ENCODE results near the gene KCNK18.
"Not testable (repeated sequence)": the region's sequence is repeated elsewhere in the genome, so short reads cannot be mapped to it uniquely, and the experiment has no call there.

The KCNK18 gene

GRCh38 chr10:117222976-117223692, 25.8 kb downstream of the KCNK18 start:
- no peak for DNase-seq

- DNase-seq = no peak
These were observed 26.6 kb downstream of the KCNK18 start for GRCh38 chr10:117223693-117224430.

GRCh38 chr10:117224881-117225280, 27.6 kb downstream of the KCNK18 start:
- no peak for DNase-seq

GRCh38 chr10:117226813-117227451, 29.6 kb downstream of the KCNK18 start:
- no peak for DNase-seq

- no peak for DNase-seq
These were observed 30.9 kb downstream of the KCNK18 start for GRCh38 chr10:117228210-117228609.

- not testable (repeated sequence) for DNase-seq
These were observed 32.8 kb downstream of the KCNK18 start for GRCh38 chr10:117230107-117230506.

GRCh38 chr10:117237401-117237991, 40.2 kb downstream of the KCNK18 start:
- no peak for DNase-seq

- DNase-seq = no peak
These were observed 41.8 kb downstream of the KCNK18 start for GRCh38 chr10:117239051-117239450.

GRCh38 chr10:117239721-117240620, 42.7 kb downstream of the KCNK18 start:
- DNase-seq = no peak

- DNase-seq = no peak
These were observed 43.6 kb downstream of the KCNK18 start, which contains the start of gene SLC18A2 for GRCh38 chr10:117240621-117241529. Gene SLC18A2, plus strand, starts transcription at chr10:117241114. Its CDS starts 580 bp downstream, at chr10:117241694.

- DNase-seq = no peak
These were observed 44.5 kb downstream of the KCNK18 start for GRCh38 chr10:117241541-117242462.

GRCh38 chr10:117242463-117242832, 45.2 kb downstream of the KCNK18 start:
- DNase-seq = no peak

GRCh38 chr10:117246997-117247671, 49.8 kb downstream of the KCNK18 start:
- no peak for DNase-seq

- DNase-seq = no peak
These were observed 51.6 kb downstream of the KCNK18 start for GRCh38 chr10:117248750-117249465.

GRCh38 chr10:117249493-117250093, 52.3 kb downstream of the KCNK18 start:
- DNase-seq = no peak

GRCh38 chr10:117250411-117250810, 53.1 kb downstream of the KCNK18 start:
- DNase-seq = no peak

- no peak for DNase-seq
These were observed 56.6 kb downstream of the KCNK18 start for GRCh38 chr10:117253908-117254307.

- DNase-seq = no peak
These were observed 57.0 kb downstream of the KCNK18 start for GRCh38 chr10:117254338-117254737.
